Thymus (tissue), 11 donors: ENCODE data around the gene NFIB. TPM values are rescaled to one million over a fixed set of nuclear protein-coding genes. Genes with fewer than 3 reads are reported as not detected.

ENCODE experiments used
- DNase-seq, 9 donors: peaks; one replicate each; pipeline ENCODE4 v3.0.0-alpha.2; 2013; ENCODE audit warnings: low spot score in 9 of 9, low read depth in 6 of 9, missing footprints in 1 of 9
- H3K27ac ChIP-seq, 2 donors: one replicate each; pipeline ENCODE4 v1.5.1; 2013; ENCODE audit warnings: control low read depth in 1 of 2, low read depth in 1 of 2, low read length in 1 of 2, mild to moderate bottlenecking in 1 of 2, moderate library complexity in 1 of 2
- H3K27me3 ChIP-seq, 2 donors: one replicate each; pipeline ENCODE4 v1.5.1; 2013; ENCODE audit warnings: low read length in 1 of 2; ENCODE audit not compliant: control insufficient read depth in 2 of 2, insufficient read depth in 1 of 2
- H3K36me3 ChIP-seq, 2 donors: one replicate each; pipeline ENCODE4 v1.5.1; 2013; ENCODE audit warnings: low read length in 1 of 2, mild to moderate bottlenecking in 1 of 2, moderate library complexity in 1 of 2; ENCODE audit not compliant: control insufficient read depth in 2 of 2, insufficient read depth in 2 of 2
- H3K4me1 ChIP-seq, 2 donors: one replicate each; pipeline ENCODE4 v1.5.1; 2013; ENCODE audit warnings: low read length in 2 of 2; ENCODE audit not compliant: control insufficient read depth in 2 of 2, insufficient read depth in 2 of 2
- H3K4me3 ChIP-seq, 2 donors: one replicate each; pipeline ENCODE4 v1.5.1; 2013; ENCODE audit warnings: low read length in 2 of 2, control low read depth in 1 of 2, mild to moderate bottlenecking in 1 of 2
- H3K9me3 ChIP-seq, 2 donors: one replicate each; pipeline ENCODE4 v1.5.1; 2013; ENCODE audit warnings: low read length in 1 of 2, mild to moderate bottlenecking in 1 of 2; ENCODE audit not compliant: control insufficient read depth in 2 of 2, insufficient read depth in 1 of 2
- WGBS: extraction: QIAGEN DNeasy Blood & Tissue Kit; methylation state at CpG from one replicate; pipeline ENCODE4 v1.1.7; 2013; 5-methylcytosine and 5-hydroxymethylcytosine counted together
- polyA plus RNA-seq: library from polyadenylated mRNA; stranded (reverse); fragments of 200-250 nt; gene quantifications from one replicate; pipeline ENCODE4 v1.2.3, GENCODE V29; 2013
- total RNA-seq: library from RNA; stranded (reverse); fragments of 120-200 nt; gene quantifications from one replicate; pipeline ENCODE4 v1.2.4, GENCODE V29; 2013
- donor health status: healthy.

The NFIB gene
- total and polyA plus RNA-seq, 2 donors, result 10.3 to 12.4 TPM

GRCh38 chr9:14340994-14341393, 27.1 kb upstream of the NFIB start:
- Histone ChIP-seq H3K27ac (no peak overlapping the region), H3K4me1 (no peaks in the 10 kb centered on the region), H3K4me3 (no peak overlapping the region), H3K9me3 (no peaks in the 10 kb centered on the region), H3K36me3 (no peaks in the 10 kb centered on the region), H3K27me3 (peaks cover 20 to 45% of the 10 kb centered on the region in 2 donors)
- WGBS, result 74% methylated on average over 3 of the region's 3 CpGs
- no peak for DNase-seq

- peaks cover 14 to 39% of the 10 kb centered on the region in 2 donors for H3K27me3 ChIP-seq
- no peaks in the 10 kb centered on the region for H3K9me3 ChIP-seq
- no peak for DNase-seq
- H3K4me1 ChIP-seq, result no peaks in the 10 kb centered on the region
- no peaks in the 10 kb centered on the region for H3K36me3 ChIP-seq
- no peak overlapping the region for H3K4me3 ChIP-seq
- 80% methylated on average over 8 of the region's 8 CpGs for WGBS
- no peak overlapping the region for H3K27ac ChIP-seq
Observed at GRCh38 chr9:14340219-14340873, 26.4 kb upstream of the NFIB start.

- H3K4me3 ChIP-seq, result no peak overlapping the region
- peaks cover 9 to 33% of the 10 kb centered on the region in 2 donors for H3K27me3 ChIP-seq
- no peaks in the 10 kb centered on the region for H3K9me3 ChIP-seq
- H3K36me3 ChIP-seq, result no peaks in the 10 kb centered on the region
- H3K27ac ChIP-seq, result no peak overlapping the region
- DNase-seq, result no peak
- no peaks in the 10 kb centered on the region for H3K4me1 ChIP-seq
- WGBS, result 92% methylated on average over 2 of the region's 2 CpGs
Observed at GRCh38 chr9:14339746-14340145, 25.8 kb upstream of the NFIB start.

GRCh38 chr9:14337615-14338014, 23.7 kb upstream of the NFIB start:
- Histone ChIP-seq H3K4me3 (no peak overlapping the region), H3K9me3 (no peaks in the 10 kb centered on the region), H3K4me1 (no peaks in the 10 kb centered on the region), H3K36me3 (no peaks in the 10 kb centered on the region), H3K27ac (no peak overlapping the region), H3K27me3 (peaks cover 0 to 12% of the 10 kb centered on the region in 2 donors)
- 89% methylated on average over 4 of the region's 4 CpGs for WGBS
- no peak for DNase-seq

- 98% methylated on average over 1 of the region's 1 CpG for WGBS
- H3K4me3 ChIP-seq, result no peak overlapping the region
- H3K27me3 ChIP-seq, result peaks cover 0 to 3% of the 10 kb centered on the region in 2 donors
- no peak for DNase-seq
- H3K36me3 ChIP-seq, result no peaks in the 10 kb centered on the region
- no peaks in the 10 kb centered on the region for H3K9me3 ChIP-seq
- no peak overlapping the region for H3K27ac ChIP-seq
- H3K4me1 ChIP-seq, result no peaks in the 10 kb centered on the region
Observed at GRCh38 chr9:14336244-14336643, 22.3 kb upstream of the NFIB start.

GRCh38 chr9:14331120-14331519, 17.2 kb upstream of the NFIB start:
- no peaks in the 10 kb centered on the region for H3K36me3 ChIP-seq
- no peak overlapping the region for H3K4me3 ChIP-seq
- H3K9me3 ChIP-seq, result no peaks in the 10 kb centered on the region
- no peaks in the 10 kb centered on the region for H3K4me1 ChIP-seq
- WGBS, result 89% methylated on average over 3 of the region's 3 CpGs
- H3K27me3 ChIP-seq, result no peaks in the 10 kb centered on the region
- no peak overlapping the region for H3K27ac ChIP-seq
- no peak for DNase-seq

- WGBS, result 90% methylated on average over 4 of the region's 4 CpGs
- Histone ChIP-seq H3K27me3 (peaks cover 16 to 20% of the 10 kb centered on the region in 2 donors), H3K36me3 (no peaks in the 10 kb centered on the region), H3K9me3 (no peaks in the 10 kb centered on the region), H3K27ac (no peak overlapping the region), H3K4me1 (peaks cover 3% of the 10 kb centered on the region in 2 donors), H3K4me3 (no peak overlapping the region)
- no peak for DNase-seq
Observed at GRCh38 chr9:14327036-14327435, 13.1 kb upstream of the NFIB start.

- no peaks in the 10 kb centered on the region for H3K9me3 ChIP-seq
- no peak for DNase-seq
- WGBS, result 84% methylated on average over 3 of the region's 3 CpGs
- H3K27me3 ChIP-seq, result peaks cover 18 to 27% of the 10 kb centered on the region in 2 donors
- no peaks in the 10 kb centered on the region for H3K36me3 ChIP-seq
- H3K4me3 ChIP-seq, result no peak overlapping the region
- no peak overlapping the region for H3K27ac ChIP-seq
- peaks cover 3% of the 10 kb centered on the region in 2 donors for H3K4me1 ChIP-seq
Observed at GRCh38 chr9:14326264-14326826, 12.4 kb upstream of the NFIB start.

- H3K4me3 ChIP-seq, result no peak overlapping the region
- peaks cover 3% of the 10 kb centered on the region in 2 donors for H3K4me1 ChIP-seq
- no peaks in the 10 kb centered on the region for H3K36me3 ChIP-seq
- no peaks in the 10 kb centered on the region for H3K9me3 ChIP-seq
- H3K27ac ChIP-seq, result no peak overlapping the region
- peaks cover 25 to 39% of the 10 kb centered on the region in 2 donors for H3K27me3 ChIP-seq
- no peak for DNase-seq
Observed at GRCh38 chr9:14325147-14325546, 11.2 kb upstream of the NFIB start.
